K562 (cell line): ENCODE data around the gene CKAP5. TPM values are rescaled to one million over a fixed set of nuclear protein-coding genes. Genes with fewer than 3 reads are reported as not detected.

Experiments used
- BRD9 ChIP-seq: fragments of 450-650 bp; IDR thresholded peaks from 2 replicates; pipeline ENCODE4 v1.6.1; 2018; ENCODE audit warnings: low read depth; ENCODE audit not compliant: partially characterized antibody
- C11orf30 ChIP-seq: fragments of 450-650 bp; IDR thresholded peaks from 2 replicates; pipeline ENCODE4 v1.6.1; 2016; ENCODE audit warnings: low read depth, mild to moderate bottlenecking
- E4F1 ChIP-seq: fragments of 250-450 bp; sonication (Bioruptor Pico); IDR thresholded peaks from 2 replicates; pipeline ENCODE4 v1.5.0; 2021; ENCODE audit warnings: mild to moderate bottlenecking, borderline replicate concordance
- EP300 ChIP-seq: IDR thresholded peaks from 2 replicates; pipeline ENCODE4 v1.6.1; 2012; ENCODE audit warnings: low read length, improper control_type of control experiment
- FOXJ3 ChIP-seq: sonication (generic); formaldehyde crosslinking; IDR thresholded peaks from 2 replicates; pipeline ENCODE4 v1.4.0; 2020; ENCODE audit warnings: mild to moderate bottlenecking, missing genetic modification reagents
- GTF2E2 ChIP-seq: fragments of 200-800 bp; sonication (Bioruptor generic); IDR thresholded peaks from 2 replicates; pipeline ENCODE4 v1.6.1; 2016; ENCODE audit warnings: missing genetic modification characterization, missing compliant biosample characterization
- HLTF ChIP-seq: fragments of 450-650 bp; IDR thresholded peaks from 2 replicates; pipeline ENCODE4 v1.6.1; 2016
- KDM1A ChIP-seq, 2 experiments: fragments of 450-650 bp; IDR thresholded peaks; 2 replicates each; pipeline ENCODE4 v1.6.1; 2016; ENCODE audit warnings: mild to moderate bottlenecking in 2 of 2
- L3MBTL2 ChIP-seq: fragments of 450-650 bp; IDR thresholded peaks from 2 replicates; pipeline ENCODE4 v1.6.1; 2016; ENCODE audit warnings: mild to moderate bottlenecking, moderate library complexity
- MAFF ChIP-seq: IDR thresholded peaks from 2 replicates; pipeline ENCODE4 v1.6.1; 2012; ENCODE audit warnings: low read length, improper control_type of control experiment
- MCM5 ChIP-seq: fragments of 450-650 bp; IDR thresholded peaks from 2 replicates; pipeline ENCODE4 v1.6.1; 2016; ENCODE audit warnings: low read depth
- NEUROD1 ChIP-seq: fragments of 150-350 bp; IDR thresholded peaks from 2 replicates; pipeline ENCODE4 v1.6.1; 2014; ENCODE audit warnings: borderline replicate concordance, low read length, low read depth; ENCODE audit not compliant: partially characterized antibody
- NONO ChIP-seq, 2 experiments: fragments of 200-400 bp in 1 of 2; fragments of 450-650 bp in 1 of 2; formaldehyde crosslinking in 1 of 2; IDR thresholded peaks; 2 replicates each; pipeline ENCODE4 v1.6.1; 2017; ENCODE audit warnings: low read depth in 2 of 2, mild to moderate bottlenecking in 2 of 2, moderate library complexity in 2 of 2, low read length in 1 of 2
- RBM15 ChIP-seq: fragments of 200-400 bp; formaldehyde crosslinking; IDR thresholded peaks from 2 replicates; pipeline ENCODE4 v1.6.1; 2018; ENCODE audit warnings: mild to moderate bottlenecking, low read length, moderate library complexity; ENCODE audit not compliant: insufficient read depth
- SIN3B ChIP-seq: fragments of 450-650 bp; IDR thresholded peaks from 2 replicates; pipeline ENCODE4 v1.6.1; 2017; ENCODE audit warnings: low read depth, mild to moderate bottlenecking, moderate library complexity
- SMAD3 ChIP-seq: fragments of 450-650 bp; formaldehyde crosslinking; conservative IDR thresholded peaks from 2 replicates; pipeline ENCODE4 v1.4.0; 2020; ENCODE audit warnings: mild to moderate bottlenecking
- SMARCC2 ChIP-seq: fragments of 450-650 bp; IDR thresholded peaks from 2 replicates; pipeline ENCODE4 v1.6.1; 2017; ENCODE audit warnings: antibody characterized with exemption, moderate library complexity, mild to moderate bottlenecking, low read depth
- STAT5A ChIP-seq: IDR thresholded peaks from 2 replicates; pipeline ENCODE4 v1.6.1; 2012; ENCODE audit warnings: low read length, inconsistent platforms, borderline replicate concordance
- TGIF2 ChIP-seq: sonication (generic); formaldehyde crosslinking; IDR thresholded peaks from 2 replicates; pipeline ENCODE4 v1.8.1; 2022; ENCODE audit warnings: mild to moderate bottlenecking, missing genetic modification reagents, moderate library complexity
- XRCC3 ChIP-seq: fragments of 450-650 bp; IDR thresholded peaks from 2 replicates; pipeline ENCODE4 v1.6.1; 2017; ENCODE audit warnings: mild to moderate bottlenecking, moderate library complexity
- ZBTB11 ChIP-seq, 3 experiments: fragments of 200-800 bp in 1 of 3; fragments of 250-450 bp in 1 of 3; fragments of 450-650 bp in 1 of 3; sonication (Bioruptor Pico) in 1 of 3; sonication (Bioruptor generic) in 1 of 3; formaldehyde crosslinking in 1 of 3; IDR thresholded peaks; 2 replicates each; pipeline versions ENCODE4 v1.6.1 to v1.8.0; 2016 to 2022; ENCODE audit warnings: mild to moderate bottlenecking in 2 of 3, missing genetic modification characterization in 2 of 3, missing compliant biosample characterization in 1 of 3, moderate library complexity in 1 of 3
- ZNF436 ChIP-seq: fragments of 250-450, 450-650 bp; sonication (Bioruptor Pico); formaldehyde crosslinking; IDR thresholded peaks from 2 replicates; pipeline ENCODE4 v1.7.0; 2020; ENCODE audit warnings: mild to moderate bottlenecking
- ZNF586 ChIP-seq: fragments of 450-650 bp; formaldehyde crosslinking; conservative IDR thresholded peaks from 2 replicates; pipeline ENCODE4 v1.4.0; 2020; ENCODE audit warnings: mild to moderate bottlenecking, moderate library complexity
- ZNF766 ChIP-seq: fragments of 200-800 bp; sonication (Bioruptor generic); conservative IDR thresholded peaks from 2 replicates; pipeline ENCODE4 v1.6.1; 2016; ENCODE audit warnings: missing genetic modification characterization, missing compliant biosample characterization
- polyA plus RNA-seq, 8 experiments: library from polyadenylated mRNA; depleted of rRNA in 4 of 8; stranded (reverse) in 5 of 8; unstranded in 3 of 8; fragments of >200 nt; fragmentation: Nextera tagmentation in 2 of 8; fragmentation: Illumina TruSeq in 1 of 8; extraction: Ambion mirVana in 2 of 8; extraction: Trizol in 1 of 8; gene quantifications; 2 replicates each; pipeline versions ENCODE4 v1.2.1 to v1.2.3, GENCODE V29; 2011 to 2014; ENCODE audit warnings: inconsistent platforms in 1 of 8, missing spikeins in 1 of 8
- total RNA-seq, 7 experiments: library from RNA; depleted of rRNA in 6 of 7; stranded (reverse); fragments of >200 nt in 6 of 7; fragmentation: Illumina TruSeq in 2 of 7; extraction: Trizol in 2 of 7; gene quantifications; 2 replicates each; pipeline versions ENCODE4 v1.2.1 to v1.2.3, GENCODE V29; 2011 to 2021; ENCODE audit warnings: low replicate concordance in 1 of 7

Gene CKAP5
- total and polyA plus RNA-seq, 9 of the 15 experiments (the other 6 are each of a cell fraction or from before 2014, with no cell fraction given): 60.1 to 239 (median 139) TPM

- TF ChIP-seq ZBTB11 (CRISPR knock-in tag; IDR thresholded peaks at IDR 0.05) (no peak), FOXJ3 (CRISPR knock-in tag) (no peak), STAT5A (peak; percentile 36; the same call in 1 of the 2 replicates), MAFF (peak; percentile 67), L3MBTL2 (peak; percentile 25; the same call in 1 of the 2 replicates), NEUROD1 (no peak), ZNF766 (CRISPR knock-in tag) (0 out of 2 replicates have a peak, but pooled peaks have one; percentile 12), ZNF436 (no peak), XRCC3 (no peak), BRD9 (no peak), NONO (IDR thresholded peaks at IDR 0.05; ENCODE audit: low read depth in 2 of 2, low read length in 1 of 2) (no peak), RBM15 (no peak), TGIF2 (CRISPR knock-in tag) (no peak), C11orf30 (peak; percentile 70), E4F1 (CRISPR knock-in tag) (no peak), SIN3B (no peak), MCM5 (no peak), HLTF (no peak), SMARCC2 (peak; percentile 64; the same call in 1 of the 2 replicates), GTF2E2 (tag) (peak; percentile 25; the same call in 1 of the 2 replicates), SMAD3 (no peak), ZNF586 (CRISPR knock-in tag) (no peak), KDM1A (IDR thresholded peaks at IDR 0.05) (peak in 1 of 2 experiments; percentile 40; a peak in 2 of 4 replicates), EP300 (peak; percentile 65)
These were observed 13.4 kb downstream of the CKAP5 start (continued) for GRCh38 chr11:46832511-46833214.
